ENCODE data around the gene WDR1.

WDR1 gene

DNA sequence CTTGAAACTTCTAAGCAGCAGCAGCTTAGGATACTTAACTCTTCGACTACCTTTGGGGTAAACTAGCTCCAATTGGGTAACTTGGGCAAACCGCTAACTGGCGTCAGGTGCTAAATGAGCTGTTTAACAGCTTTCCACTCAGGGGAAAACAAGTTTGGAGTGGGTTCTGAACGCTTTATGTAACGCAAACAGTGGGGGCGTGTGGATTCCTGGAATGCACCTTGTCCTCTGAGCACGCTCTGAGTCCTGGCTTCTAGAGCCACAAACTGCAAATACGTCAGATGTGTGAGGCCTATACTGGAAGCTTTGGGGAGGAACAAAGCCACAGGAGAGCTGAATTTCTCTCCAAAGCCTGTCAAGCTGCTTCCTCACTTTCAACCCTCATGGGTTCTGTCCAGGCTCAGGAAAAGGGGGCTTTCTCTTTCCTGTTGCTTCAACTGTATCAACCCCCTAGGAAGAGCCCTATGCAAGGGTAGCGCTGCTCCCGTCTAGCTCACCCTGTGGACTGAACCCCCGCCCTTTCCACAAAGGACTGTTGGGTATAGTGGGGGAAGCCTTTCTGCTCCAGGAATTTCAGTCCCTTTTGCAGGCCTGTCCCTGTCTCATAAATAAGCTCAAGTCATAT is 4.5 kb upstream of the WDR1 start:
- TF ChIP-seq ARNTL (CRISPR knock-in tag; IDR thresholded peaks at IDR 0.05; ENCODE audit: borderline replicate concordance, low read depth) (no peak), ISL1 (CRISPR knock-in tag; IDR thresholded peaks at IDR 0.05) (no peak), PPARA (CRISPR knock-in tag; IDR thresholded peaks at IDR 0.05; ENCODE audit: borderline replicate concordance) (no peak), CSDC2 (CRISPR knock-in tag; IDR thresholded peaks at IDR 0.05) (no peak), OSR1 (CRISPR knock-in tag; IDR thresholded peaks at IDR 0.05) (no peak), TCF4 (CRISPR knock-in tag; IDR thresholded peaks at IDR 0.05; ENCODE audit: borderline replicate concordance) (no peak), ZNF70 (CRISPR knock-in tag; IDR thresholded peaks at IDR 0.05) (no peak), TOX (CRISPR knock-in tag; IDR thresholded peaks at IDR 0.05; ENCODE audit: borderline replicate concordance) (no peak), ZFP30 (CRISPR knock-in tag; IDR thresholded peaks at IDR 0.05) (no peak), ZC3H10 (CRISPR knock-in tag; IDR thresholded peaks at IDR 0.05) (no peak)
- TF ChIP-seq, protein P1, sequence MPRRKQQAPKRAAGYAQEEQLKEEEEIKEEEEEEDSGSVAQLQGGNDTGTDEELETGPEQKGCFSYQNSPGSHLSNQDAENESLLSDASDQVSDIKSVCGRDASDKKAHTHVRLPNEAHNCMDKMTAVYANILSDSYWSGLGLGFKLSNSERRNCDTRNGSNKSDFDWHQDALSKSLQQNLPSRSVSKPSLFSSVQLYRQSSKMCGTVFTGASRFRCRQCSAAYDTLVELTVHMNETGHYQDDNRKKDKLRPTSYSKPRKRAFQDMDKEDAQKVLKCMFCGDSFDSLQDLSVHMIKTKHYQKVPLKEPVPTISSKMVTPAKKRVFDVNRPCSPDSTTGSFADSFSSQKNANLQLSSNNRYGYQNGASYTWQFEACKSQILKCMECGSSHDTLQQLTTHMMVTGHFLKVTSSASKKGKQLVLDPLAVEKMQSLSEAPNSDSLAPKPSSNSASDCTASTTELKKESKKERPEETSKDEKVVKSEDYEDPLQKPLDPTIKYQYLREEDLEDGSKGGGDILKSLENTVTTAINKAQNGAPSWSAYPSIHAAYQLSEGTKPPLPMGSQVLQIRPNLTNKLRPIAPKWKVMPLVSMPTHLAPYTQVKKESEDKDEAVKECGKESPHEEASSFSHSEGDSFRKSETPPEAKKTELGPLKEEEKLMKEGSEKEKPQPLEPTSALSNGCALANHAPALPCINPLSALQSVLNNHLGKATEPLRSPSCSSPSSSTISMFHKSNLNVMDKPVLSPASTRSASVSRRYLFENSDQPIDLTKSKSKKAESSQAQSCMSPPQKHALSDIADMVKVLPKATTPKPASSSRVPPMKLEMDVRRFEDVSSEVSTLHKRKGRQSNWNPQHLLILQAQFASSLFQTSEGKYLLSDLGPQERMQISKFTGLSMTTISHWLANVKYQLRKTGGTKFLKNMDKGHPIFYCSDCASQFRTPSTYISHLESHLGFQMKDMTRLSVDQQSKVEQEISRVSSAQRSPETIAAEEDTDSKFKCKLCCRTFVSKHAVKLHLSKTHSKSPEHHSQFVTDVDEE (CRISPR knock-in tag; IDR thresholded peaks at IDR 0.05), result no peak
- no peak for ATAC-seq

DNA sequence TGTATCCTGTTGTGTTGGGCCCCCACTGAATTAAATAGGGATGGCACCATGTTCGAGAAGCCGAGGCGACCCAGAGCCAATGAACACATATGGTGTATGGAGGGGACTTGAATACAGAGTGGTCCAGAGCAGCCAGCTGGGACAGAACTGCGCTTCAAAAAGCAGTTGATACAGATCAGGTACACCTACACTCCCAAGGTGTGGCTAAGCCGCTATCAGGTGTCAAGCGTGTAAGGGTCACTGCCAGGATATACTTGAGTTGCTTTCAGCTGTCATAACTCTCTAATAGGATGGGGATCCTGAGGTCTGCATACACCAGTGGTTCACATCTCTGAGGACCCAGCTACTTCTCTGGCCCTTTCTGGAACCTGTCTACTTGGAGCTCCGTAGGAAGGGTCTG is 3.2 kb upstream of the WDR1 start:
- no peak for TF ChIP-seq GLIS3 (CRISPR knock-in tag; IDR thresholded peaks at IDR 0.05)
- no peak for ATAC-seq

DNA sequence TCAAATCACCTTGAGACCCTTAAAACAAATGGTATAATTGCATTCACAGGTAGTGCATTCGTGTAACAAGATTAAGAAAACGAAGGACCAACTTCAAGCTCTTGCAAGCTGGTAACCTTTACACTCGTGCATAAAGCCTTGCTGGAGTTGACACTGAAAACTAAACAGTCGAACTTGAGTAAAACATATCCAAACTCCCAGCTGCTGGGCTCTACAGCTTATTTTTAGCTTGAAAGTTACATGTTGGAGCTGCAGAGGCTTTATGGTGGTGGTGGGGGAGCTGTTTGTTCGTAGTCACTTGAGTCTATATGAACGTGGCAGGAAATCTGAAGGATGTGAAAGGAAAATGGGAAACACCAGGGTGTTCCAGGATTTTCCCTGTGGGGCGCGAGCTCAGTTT is 2.7 kb upstream of the WDR1 start:
- TF ChIP-seq ISL1 (CRISPR knock-in tag; IDR thresholded peaks at IDR 0.05) (no peak), ZNF70 (CRISPR knock-in tag; IDR thresholded peaks at IDR 0.05) (no peak), GLIS3 (CRISPR knock-in tag; IDR thresholded peaks at IDR 0.05) (no peak), ESRRG (CRISPR knock-in tag; IDR thresholded peaks at IDR 0.05) (no peak), SNAI2 (CRISPR knock-in tag; IDR thresholded peaks at IDR 0.05) (no peak), ZNF8 (CRISPR knock-in tag; IDR thresholded peaks at IDR 0.05) (no peak)
- TF ChIP-seq, protein P2, sequence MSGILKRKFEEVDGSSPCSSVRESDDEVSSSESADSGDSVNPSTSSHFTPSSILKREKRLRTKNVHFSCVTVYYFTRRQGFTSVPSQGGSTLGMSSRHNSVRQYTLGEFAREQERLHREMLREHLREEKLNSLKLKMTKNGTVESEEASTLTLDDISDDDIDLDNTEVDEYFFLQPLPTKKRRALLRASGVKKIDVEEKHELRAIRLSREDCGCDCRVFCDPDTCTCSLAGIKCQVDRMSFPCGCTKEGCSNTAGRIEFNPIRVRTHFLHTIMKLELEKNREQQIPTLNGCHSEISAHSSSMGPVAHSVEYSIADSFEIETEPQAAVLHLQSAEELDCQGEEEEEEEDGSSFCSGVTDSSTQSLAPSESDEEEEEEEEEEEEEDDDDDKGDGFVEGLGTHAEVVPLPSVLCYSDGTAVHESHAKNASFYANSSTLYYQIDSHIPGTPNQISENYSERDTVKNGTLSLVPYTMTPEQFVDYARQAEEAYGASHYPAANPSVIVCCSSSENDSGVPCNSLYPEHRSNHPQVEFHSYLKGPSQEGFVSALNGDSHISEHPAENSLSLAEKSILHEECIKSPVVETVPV (CRISPR knock-in tag; IDR thresholded peaks at IDR 0.05), result no peak
- TF ChIP-seq, protein P3, sequence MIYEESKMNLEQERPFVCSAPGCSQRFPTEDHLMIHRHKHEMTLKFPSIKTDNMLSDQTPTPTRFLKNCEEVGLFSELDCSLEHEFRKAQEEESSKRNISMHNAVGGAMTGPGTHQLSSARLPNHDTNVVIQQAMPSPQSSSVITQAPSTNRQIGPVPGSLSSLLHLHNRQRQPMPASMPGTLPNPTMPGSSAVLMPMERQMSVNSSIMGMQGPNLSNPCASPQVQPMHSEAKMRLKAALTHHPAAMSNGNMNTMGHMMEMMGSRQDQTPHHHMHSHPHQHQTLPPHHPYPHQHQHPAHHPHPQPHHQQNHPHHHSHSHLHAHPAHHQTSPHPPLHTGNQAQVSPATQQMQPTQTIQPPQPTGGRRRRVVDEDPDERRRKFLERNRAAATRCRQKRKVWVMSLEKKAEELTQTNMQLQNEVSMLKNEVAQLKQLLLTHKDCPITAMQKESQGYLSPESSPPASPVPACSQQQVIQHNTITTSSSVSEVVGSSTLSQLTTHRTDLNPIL (CRISPR knock-in tag; IDR thresholded peaks at IDR 0.05; ENCODE audit: low read depth), result no peak
- no peak for ATAC-seq

DNA sequence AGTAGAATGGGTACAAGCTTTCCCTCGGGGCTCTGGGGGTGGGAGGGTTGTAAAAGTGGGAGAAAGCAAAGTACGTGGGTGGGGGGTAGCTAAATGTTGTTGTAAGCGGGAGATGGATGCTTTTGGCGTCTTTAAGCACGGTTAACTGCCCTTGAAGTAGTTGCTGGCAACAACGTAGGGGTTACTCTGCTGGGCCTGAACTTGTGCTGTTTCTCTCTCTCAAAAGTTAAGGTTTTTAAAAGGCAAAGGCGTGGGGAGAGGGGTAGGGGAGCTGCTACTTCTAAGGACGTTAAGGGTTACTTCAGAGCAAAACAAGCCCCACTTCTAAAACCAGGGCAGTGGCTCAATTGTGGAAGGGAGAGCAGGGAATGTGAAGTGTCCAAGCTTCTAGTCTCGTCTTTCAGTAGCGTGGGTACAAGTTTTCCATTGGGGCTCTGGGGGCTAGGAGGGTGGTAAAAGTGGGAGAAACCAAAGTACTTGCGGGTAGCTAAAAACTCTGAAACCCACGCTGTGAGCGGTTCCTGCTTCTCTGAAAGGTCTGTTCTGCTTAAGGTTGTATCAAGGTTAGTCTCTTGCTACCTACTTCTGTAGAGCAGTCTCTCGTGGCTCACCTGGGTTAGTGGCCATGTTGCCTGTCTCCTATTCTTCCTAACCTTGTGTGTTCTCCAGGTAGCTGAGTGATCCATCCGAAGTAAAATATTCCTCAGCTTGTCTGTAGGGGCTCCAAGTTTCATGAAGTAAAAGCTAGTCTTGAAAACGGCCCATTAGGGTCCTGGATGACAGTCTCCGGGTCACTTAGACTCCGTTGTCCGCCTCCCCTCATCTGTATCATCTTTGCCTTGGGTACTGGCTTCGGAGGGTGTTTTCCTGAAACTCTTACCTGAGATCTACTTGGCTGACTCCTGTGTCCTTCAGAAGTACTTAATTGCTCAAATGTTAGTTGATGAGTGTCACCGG is 1.7 kb upstream of the WDR1 start:
- ATAC-seq, result no peak
- TF ChIP-seq ZFP3 (CRISPR knock-in tag; IDR thresholded peaks at IDR 0.05), result no peak

DNA sequence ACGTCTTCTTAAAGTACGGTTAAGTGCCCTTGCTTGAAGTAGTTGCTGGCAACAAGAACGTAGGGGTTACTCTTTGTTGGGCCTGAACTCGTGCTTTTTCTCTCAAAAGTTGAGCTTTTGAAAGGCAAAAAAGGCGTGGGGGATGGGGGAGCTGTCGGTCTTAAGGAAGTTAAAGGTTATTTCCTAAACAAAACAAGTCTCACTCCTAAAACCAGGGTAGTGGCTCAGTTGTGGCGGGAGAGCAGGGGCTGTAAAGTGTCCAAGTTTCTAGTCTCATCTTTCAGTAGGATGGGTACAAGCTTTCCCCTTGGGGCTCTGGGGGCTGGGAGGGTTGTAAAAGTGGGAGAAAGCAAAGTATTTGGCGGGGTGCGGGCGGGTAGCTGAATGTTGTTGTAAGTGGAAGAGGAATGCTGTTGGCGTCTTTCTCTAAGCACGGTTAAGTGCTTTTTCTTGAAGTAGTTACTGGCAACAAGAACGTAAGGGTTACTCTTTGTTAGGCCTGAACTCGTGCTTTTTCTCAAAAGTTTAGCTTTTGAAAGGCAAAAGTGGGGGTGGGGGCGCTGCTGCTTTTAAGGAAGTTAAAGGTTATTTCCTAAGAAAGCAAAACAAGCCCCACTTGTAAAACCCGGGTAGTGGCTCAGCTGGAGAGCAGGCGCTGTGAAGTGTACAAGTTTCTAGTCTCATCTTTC is 904 bp upstream of the WDR1 start:
- ATAC-seq, result no peak
- TF ChIP-seq ZNF8 (CRISPR knock-in tag; IDR thresholded peaks at IDR 0.05) (no peak), ARNTL (CRISPR knock-in tag; IDR thresholded peaks at IDR 0.05; ENCODE audit: borderline replicate concordance, low read depth) (no peak), ISL1 (CRISPR knock-in tag; IDR thresholded peaks at IDR 0.05) (no peak), PPARA (CRISPR knock-in tag; IDR thresholded peaks at IDR 0.05; ENCODE audit: borderline replicate concordance) (no peak)
- TF ChIP-seq, protein P2 (CRISPR knock-in tag; IDR thresholded peaks at IDR 0.05), result no peak
